Natural killer cell treated with Interleukin-12 subunit alpha and Interleukin-12 subunit beta and Interleukin-15 and Interleukin-18, amount 100 ng/mL, for 72 hours (primary cell): Measurements from ENCODE around the gene PLA2G1B. TPM values are rescaled to one million over a fixed set of nuclear protein-coding genes. Genes with fewer than 3 reads are reported as not detected.

Source experiments
- ATAC-seq, 2 donors: fragments of 150-1000 bp; cut with Tn5 transposase in 1 of 2; sonication (Bioruptor Pico), chemical (Tn5 transposase) in 1 of 2; 2 replicates each; pipeline ENCODE4 v1.10.0; 2021
- DNase-seq: peaks from one replicate; pipeline ENCODE4 v3.0.0; 2022; ENCODE audit warnings: low spot score
- H3K27ac Mint-ChIP-seq, 2 donors: 1 replicate in 1 of 2; 2 replicates in 1 of 2; pipeline ENCODE4 v1.8.0; 2022; ENCODE audit warnings: mixed read lengths in 2 of 2, mild to moderate bottlenecking in 1 of 2, moderate library complexity in 1 of 2
- H3K27me3 Mint-ChIP-seq, 2 donors: 1 replicate in 1 of 2; 2 replicates in 1 of 2; pipeline ENCODE4 v1.8.0; 2022; ENCODE audit warnings: mixed read lengths in 2 of 2
- H3K36me3 Mint-ChIP-seq: one replicate; pipeline ENCODE4 v1.8.0; 2022; ENCODE audit warnings: mixed read lengths
- H3K4me1 Mint-ChIP-seq, 2 donors: 1 replicate in 1 of 2; 2 replicates in 1 of 2; pipeline ENCODE4 v1.8.0; 2022; ENCODE audit warnings: low read depth in 2 of 2, mixed read lengths in 2 of 2, mild to moderate bottlenecking in 1 of 2
- H3K4me3 Mint-ChIP-seq: one replicate; pipeline ENCODE4 v1.8.0; 2022; ENCODE audit warnings: mixed read lengths
- H3K9me3 Mint-ChIP-seq: 2 replicates; pipeline ENCODE4 v1.8.0; 2022; ENCODE audit warnings: mixed read lengths
- total RNA-seq, 2 donors: library from RNA; stranded (reverse); gene quantifications; one replicate each; pipeline ENCODE4 v1.2.3, GENCODE V29; 2022

Gene PLA2G1B
- total RNA-seq, 2 donors from 2014 or later, result not detected

DNA sequence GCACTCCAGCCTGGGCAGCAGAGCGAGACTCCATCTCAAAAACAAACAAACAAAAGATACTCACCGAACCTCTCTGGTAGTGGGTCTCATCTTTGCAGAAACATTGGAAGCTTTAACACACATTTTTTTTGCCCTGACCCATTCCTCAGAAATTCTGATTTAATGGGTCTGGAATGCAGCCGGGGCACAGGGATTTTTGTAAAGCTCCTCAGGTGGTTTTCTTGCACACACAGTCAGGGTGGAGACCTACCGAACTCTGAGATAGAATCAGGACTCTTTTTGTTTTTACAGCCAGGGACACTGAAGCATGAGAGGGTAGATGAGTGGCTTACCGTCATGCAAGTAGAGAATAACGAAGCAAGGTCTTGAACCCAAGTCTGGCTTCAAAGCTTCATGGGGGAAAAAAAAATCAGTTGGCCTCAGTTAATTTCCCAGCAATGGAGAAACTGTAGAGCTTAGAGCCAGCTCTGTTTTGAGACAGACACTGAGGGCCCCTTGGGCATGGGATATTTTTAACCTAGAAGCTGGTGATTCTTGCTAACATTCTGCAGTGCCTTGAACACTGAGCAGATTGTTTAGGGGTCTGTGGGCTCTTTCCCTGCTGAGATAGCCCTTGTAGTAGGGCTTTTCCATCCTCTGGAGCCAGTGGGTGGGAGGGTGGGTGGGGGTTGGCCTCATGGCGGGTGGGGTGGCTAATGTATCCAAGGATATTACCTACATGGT lies 40.6 kb downstream of the PLA2G1B start:
- H3K27ac Mint-ChIP-seq, result no peak overlapping the region
- no peak for ATAC-seq

DNA sequence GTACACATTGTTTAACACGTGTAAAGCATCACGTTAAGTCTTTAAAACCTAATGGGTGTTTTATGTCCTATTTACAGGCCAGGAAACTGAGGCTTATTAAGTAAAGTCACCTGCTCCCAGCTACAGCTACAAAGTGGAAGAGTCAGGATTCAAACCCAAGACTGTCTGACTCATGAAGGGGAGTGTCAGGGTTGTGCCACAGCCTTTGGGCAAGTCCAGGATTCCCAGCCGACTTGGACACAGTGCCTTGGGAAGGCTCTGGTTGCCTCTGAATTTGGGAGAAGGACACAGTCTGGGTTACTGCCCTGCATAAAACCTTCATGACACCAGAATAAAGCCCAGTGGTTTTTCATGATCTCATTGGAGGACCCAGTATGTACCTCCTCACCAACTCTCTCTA lies 43.2 kb downstream of the PLA2G1B start:
- H3K27ac Mint-ChIP-seq, result no peak overlapping the region
- DNase-seq (no peak), ATAC-seq (no peak)
- H3K36me3 Mint-ChIP-seq, result no peaks in the 10 kb centered on the region
- H3K27me3 Mint-ChIP-seq, result no peaks in the 10 kb centered on the region
- peaks cover 0 to 3% of the 10 kb centered on the region in 2 donors for H3K4me1 Mint-ChIP-seq
- H3K9me3 Mint-ChIP-seq, result no peaks in the 10 kb centered on the region
- H3K4me3 Mint-ChIP-seq, result no peak overlapping the region

More for the DNA sequence above, 40.6 kb downstream of the PLA2G1B start:
- no peak for DNase-seq
- H3K36me3 Mint-ChIP-seq, result no peaks in the 10 kb centered on the region
- no peak overlapping the region for H3K4me3 Mint-ChIP-seq
- peaks cover 7 to 8% of the 10 kb centered on the region in 2 donors for H3K4me1 Mint-ChIP-seq
- no peaks in the 10 kb centered on the region for H3K27me3 Mint-ChIP-seq
- H3K9me3 Mint-ChIP-seq, result no peaks in the 10 kb centered on the region

DNA sequence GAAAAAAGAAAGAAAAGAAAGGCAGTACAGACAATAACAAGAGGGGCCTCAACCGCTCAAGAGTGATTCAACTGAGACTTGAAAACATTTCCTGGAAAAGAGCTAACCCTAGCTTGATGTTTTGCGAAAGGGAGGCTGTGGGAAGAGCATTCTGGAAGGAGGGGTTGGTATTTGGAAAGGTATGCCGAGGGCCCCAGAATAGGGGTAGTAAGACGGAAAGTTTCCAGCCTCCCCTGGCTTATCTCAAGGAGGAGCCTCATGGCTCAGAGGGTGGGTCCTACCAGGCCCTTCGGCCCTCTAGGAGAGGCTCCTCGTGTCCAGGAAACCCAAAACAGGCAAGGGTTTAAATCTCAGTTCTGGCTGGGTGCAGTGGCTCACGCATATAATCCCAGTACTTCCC lies 44.3 kb downstream of the PLA2G1B start:
- DNase-seq (no peak), ATAC-seq (no peak)
- Mint-ChIP-seq H3K27me3 (no peaks in the 10 kb centered on the region), H3K4me1 (peaks cover 0 to 3% of the 10 kb centered on the region in 2 donors), H3K4me3 (no peak overlapping the region), H3K36me3 (no peaks in the 10 kb centered on the region), H3K9me3 (no peaks in the 10 kb centered on the region), H3K27ac (no peak overlapping the region)

DNA sequence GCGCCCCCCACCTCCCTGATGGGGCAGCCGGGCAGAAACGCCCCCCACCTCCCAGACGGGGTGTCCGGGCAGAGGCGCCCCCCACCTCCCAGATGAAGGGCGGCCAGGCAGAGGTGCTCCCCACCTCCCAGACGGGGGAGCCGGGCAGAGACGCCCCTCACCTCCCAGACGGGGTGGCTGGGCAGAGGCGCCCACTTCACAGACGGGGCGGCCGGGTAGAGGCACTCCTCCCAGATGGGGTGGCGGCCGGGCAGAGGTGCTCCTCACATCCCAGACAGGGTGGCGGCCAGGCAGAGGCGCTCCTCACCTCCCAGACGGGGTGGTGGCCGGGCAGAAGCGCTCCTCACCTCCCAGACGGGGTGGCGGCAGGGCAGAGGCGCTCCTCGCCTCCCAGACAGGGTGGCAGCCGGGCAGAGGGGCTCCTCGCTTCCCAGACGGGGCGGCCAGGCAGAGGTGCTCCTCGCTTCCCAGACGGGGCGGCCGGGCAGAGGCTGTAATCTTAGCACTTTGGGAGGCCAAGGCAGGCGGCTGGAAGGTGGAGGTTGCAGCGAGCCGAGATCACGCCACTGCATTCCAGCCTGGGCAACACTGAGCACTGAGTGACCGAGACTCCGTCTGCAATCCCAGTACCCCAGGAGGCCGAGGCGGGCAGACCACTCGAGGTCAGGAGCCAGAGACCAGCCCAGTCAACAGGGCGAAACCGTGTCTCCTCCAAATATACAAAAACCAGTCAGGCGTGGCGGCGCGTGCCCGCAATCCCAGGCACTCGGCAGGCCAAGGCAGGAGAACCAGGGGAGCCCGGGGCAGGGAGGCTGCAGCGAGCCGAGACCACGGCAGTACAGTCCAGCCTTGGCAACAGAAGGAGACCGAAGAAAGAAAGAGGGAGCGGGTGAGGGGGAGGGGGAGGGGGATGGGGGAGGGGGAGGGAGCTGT lies 49.2 kb downstream of the PLA2G1B start:
- Mint-ChIP-seq H3K27ac (no peak overlapping the region), H3K9me3 (no peaks in the 10 kb centered on the region), H3K27me3 (no peaks in the 10 kb centered on the region), H3K4me3 (no peak overlapping the region), H3K4me1 (no peaks in the 10 kb centered on the region), H3K36me3 (no peaks in the 10 kb centered on the region)
- DNase-seq (peak; percentile 56), ATAC-seq (no peak)

DNA sequence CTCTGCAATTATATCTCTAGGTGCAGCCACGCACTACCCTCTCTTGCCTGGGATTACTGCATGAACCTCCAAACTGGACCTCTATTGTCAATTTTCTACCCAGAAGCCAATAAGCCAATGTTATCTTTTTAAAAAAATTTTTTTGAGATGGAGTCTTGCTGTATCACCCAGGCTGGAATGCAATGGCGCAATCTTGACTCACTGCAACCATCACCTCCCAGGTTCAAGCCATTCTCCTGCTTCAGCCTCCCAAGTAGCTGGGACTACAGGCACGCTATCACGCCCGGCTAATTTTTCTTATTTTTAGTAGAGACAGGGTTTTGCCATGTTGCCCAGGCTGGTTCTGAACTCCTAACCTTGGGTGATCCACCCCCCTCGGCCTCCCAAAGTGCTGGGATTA lies 50.8 kb downstream of the PLA2G1B start:
- H3K4me3 Mint-ChIP-seq, result no peak overlapping the region
- ATAC-seq (no peak), DNase-seq (peak; percentile 41)
- no peaks in the 10 kb centered on the region for H3K4me1 Mint-ChIP-seq
- H3K9me3 Mint-ChIP-seq, result no peaks in the 10 kb centered on the region
- peaks cover 0 to 2% of the 10 kb centered on the region in 2 donors for H3K27me3 Mint-ChIP-seq
- no peak overlapping the region for H3K27ac Mint-ChIP-seq
- H3K36me3 Mint-ChIP-seq, result no peaks in the 10 kb centered on the region

Other genes starting within 250 kb of the PLA2G1B start
- 10 to 100 TPM; 85.2 to 94.1 TPM for gene RAB35, start 211.0 kb downstream of the PLA2G1B start, total RNA-seq
- gene GCN1, start 133.1 kb downstream of the PLA2G1B start, total RNA-seq, result 100 to 1,000 TPM; 126 to 311 TPM
- gene RPLP0, start 126.7 kb downstream of the PLA2G1B start, total RNA-seq, result 1,000 to 10,000 TPM; 1,757 to 2,186 TPM
- 100 to 1,000 TPM; 133 to 160 TPM for gene PXN, start 62.0 kb downstream of the PLA2G1B start, total RNA-seq
- gene RNU4-2, start 35.9 kb downstream of the PLA2G1B start, total RNA-seq, result 1,000 to 10,000 TPM; 6,345 to 8,722 TPM
- 1,000 to 10,000 TPM; 1,386 to 2,161 TPM for gene RNU4-1, start 34.5 kb downstream of the PLA2G1B start, total RNA-seq
- gene SIRT4, start 25.5 kb downstream of the PLA2G1B start, total RNA-seq, result 1 to 10 TPM; 2.4 to 2.6 TPM
- not detected for gene MSI1, start 41.4 kb upstream of the PLA2G1B start, total RNA-seq
- 100 to 1,000 TPM; 320 to 343 TPM for gene COX6A1, start 110.3 kb upstream of the PLA2G1B start, total RNA-seq
- 10 to 100 TPM; 28.9 to 36.2 TPM for gene TRIAP1, start 118.6 kb upstream of the PLA2G1B start, total RNA-seq
- gene GATC, start 118.7 kb upstream of the PLA2G1B start, total RNA-seq, result 10 to 100 TPM; 28.2 to 31.8 TPM
- gene SRSF9, start 142.0 kb upstream of the PLA2G1B start, total RNA-seq, result 100 to 1,000 TPM; 246 to 331 TPM
- 100 to 1,000 TPM; 207 to 267 TPM for gene DYNLL1, start 168.3 kb upstream of the PLA2G1B start, total RNA-seq
- gene COQ5, start 201.4 kb upstream of the PLA2G1B start, total RNA-seq, result 10 to 100 TPM; 27.5 to 27.9 TPM
- 100 to 1,000 TPM; 241 to 279 TPM for gene RNF10, start 206.6 kb upstream of the PLA2G1B start, total RNA-seq